NB4 (cell line): ENCODE data around the gene TOPAZ1.

Source experiments
- DNase-seq: peaks from one replicate; pipeline ENCODE4 v3.0.0; 2010; ENCODE audit warnings: low read depth
- H3K4me3 ChIP-seq: one replicate; pipeline ENCODE4 v1.5.1; 2011; ENCODE audit warnings: mild to moderate bottlenecking, low read depth, low read length, moderate library complexity
- CTCF ChIP-seq: IDR thresholded peaks from one replicate; pipeline ENCODE4 v1.5.1; 2012; ENCODE audit warnings: low read depth, low read length
- MAX ChIP-seq: IDR thresholded peaks from 2 replicates; pipeline ENCODE4 v1.6.1; 2011; ENCODE audit warnings: low read depth, low read length
- MYC ChIP-seq: IDR thresholded peaks from 2 replicates; pipeline ENCODE4 v1.6.1; 2011; ENCODE audit warnings: low read depth, low read length
- POLR2A ChIP-seq: IDR thresholded peaks from 2 replicates; pipeline ENCODE4 v1.6.1; 2011; ENCODE audit warnings: mild to moderate bottlenecking; ENCODE audit not compliant: insufficient read length; ENCODE audit errors: extremely low read depth

TOPAZ1 gene

GRCh38 chr3:44323341-44323955, 81.8 kb downstream of the TOPAZ1 start:
- DNase-seq = peak; percentile 78
- TF ChIP-seq MAX (no peak), CTCF (peak; percentile 77)
- H3K4me3 ChIP-seq = no peak overlapping the region

GRCh38 chr3:44324584-44324983, 82.9 kb downstream of the TOPAZ1 start:
- no peak for DNase-seq
- TF ChIP-seq MAX (no peak), MYC (no peak), CTCF (no peak), POLR2A (no peak)
- H3K4me3 ChIP-seq = no peak overlapping the region

- TF ChIP-seq CTCF = no peak
- TF ChIP-seq MYC = no peak
- no peak for TF ChIP-seq MAX
- TF ChIP-seq POLR2A = no peak
- no peak overlapping the region for H3K4me3 ChIP-seq
- DNase-seq = peak; percentile 22
Observed at GRCh38 chr3:44326019-44326418, 84.3 kb downstream of the TOPAZ1 start.

- H3K4me3 ChIP-seq = no peak overlapping the region
- TF ChIP-seq MAX (no peak), MYC (no peak)
- no peak for DNase-seq
Observed at GRCh38 chr3:44326515-44326914, 84.8 kb downstream of the TOPAZ1 start.

GRCh38 chr3:44329946-44330345, 88.3 kb downstream of the TOPAZ1 start:
- no peak for DNase-seq
- no peak for TF ChIP-seq CTCF
- TF ChIP-seq MAX = no peak
- TF ChIP-seq POLR2A = no peak
- no peak for TF ChIP-seq MYC
- no peak overlapping the region for H3K4me3 ChIP-seq

- TF ChIP-seq POLR2A (no peak), CTCF (no peak)
- no peak for DNase-seq
- no peak overlapping the region for H3K4me3 ChIP-seq
Observed at GRCh38 chr3:44330444-44330843, 88.8 kb downstream of the TOPAZ1 start.
